SU-DHL-6 (cell line): ENCODE results near the gene ADGRD1.
"Not testable (repeated sequence)": the region's sequence is repeated elsewhere in the genome, so short reads cannot be mapped to it uniquely, and the experiment has no call there.

ENCODE experiments used
- H2AFZ ChIP-seq: fragments of 200-600 bp; sonication (generic); 2 replicates; pipeline ENCODE4 v1.6.1; 2014; ENCODE audit warnings: low read depth, mild to moderate bottlenecking, moderate library complexity, mixed read lengths, antibody characterized with exemption, low read length; ENCODE audit not compliant: severe bottlenecking
- H3F3A ChIP-seq: fragments of 200-600 bp; shearing (Covaris generic); 2 replicates; pipeline ENCODE4 v1.6.0; 2016; ENCODE audit warnings: antibody characterized with exemption, mild to moderate bottlenecking; ENCODE audit not compliant: insufficient read depth
- H3K27ac ChIP-seq: fragments of 200-600 bp; sonication (generic); 2 replicates; pipeline ENCODE4 v1.5.1; 2016; ENCODE audit warnings: low read depth, mild to moderate bottlenecking, low read length, moderate library complexity, mixed read lengths
- H3K27me3 ChIP-seq: fragments of 200-600 bp; sonication (generic), shearing (Covaris generic); 2 replicates; pipeline ENCODE4 v1.6.0; 2014; ENCODE audit warnings: mild to moderate bottlenecking, low read length
- H3K36me3 ChIP-seq: fragments of 200-600 bp; sonication (generic); 2 replicates; pipeline ENCODE4 v1.6.1; 2014; ENCODE audit warnings: mild to moderate bottlenecking, low read length, mixed read lengths
- H3K4me2 ChIP-seq: fragments of 300-600, 200-600 bp; shearing (Covaris generic), sonication (generic); 2 replicates; pipeline ENCODE4 v1.6.0; 2014; ENCODE audit warnings: low read length, low read depth, mild to moderate bottlenecking; ENCODE audit not compliant: poor library complexity, severe bottlenecking
- H3K4me3 ChIP-seq: fragments of 200-600 bp; sonication (generic); 2 replicates; pipeline ENCODE4 v1.5.1; 2014; ENCODE audit warnings: antibody characterized with exemption, low read length, mild to moderate bottlenecking, mixed read lengths; ENCODE audit not compliant: insufficient read depth, poor library complexity, severe bottlenecking
- H3K79me2 ChIP-seq: fragments of 200-600 bp; sonication (generic); 2 replicates; pipeline ENCODE4 v1.6.1; 2014; ENCODE audit warnings: mild to moderate bottlenecking, low read length, moderate library complexity; ENCODE audit not compliant: insufficient read depth
- H3K9ac ChIP-seq: fragments of 200-600 bp; sonication (generic); 2 replicates; pipeline ENCODE4 v1.7.0; 2014; ENCODE audit warnings: mild to moderate bottlenecking, low read length
- H3K9me2 ChIP-seq: fragments of 200-600 bp; sonication (generic); replicated peaks from 2 replicates; pipeline ENCODE4 v1.6.1; 2014; ENCODE audit warnings: low read length; ENCODE audit not compliant: insufficient read depth
- H3K9me3 ChIP-seq: fragments of 200-600 bp; sonication (generic); 2 replicates; pipeline ENCODE4 v1.6.1; 2014; ENCODE audit warnings: low read length, mixed read lengths; ENCODE audit not compliant: insufficient read depth
- H4K20me1 ChIP-seq: fragments of 200-600 bp; sonication (generic); 2 replicates; pipeline ENCODE4 v1.6.1; 2014; ENCODE audit warnings: low read depth, mild to moderate bottlenecking, antibody characterized with exemption, low read length, moderate library complexity, mixed read lengths
- EZH2phosphoT487 ChIP-seq: fragments of 200-600 bp; sonication (generic), shearing (Covaris generic); conservative IDR thresholded peaks from 2 replicates; pipeline ENCODE4 v1.6.1; 2018; ENCODE audit warnings: mild to moderate bottlenecking, antibody characterized with exemption, low read length, moderate library complexity, mixed read lengths
- TF ChIP-seq, protein P1 (sequence below): fragments of 200-600 bp; sonication (generic); IDR thresholded peaks from one replicate; pipeline ENCODE4 v1.5.1; 2017; ENCODE audit warnings: antibody characterized with exemption, mild to moderate bottlenecking, low read length, moderate library complexity; ENCODE audit not compliant: insufficient read depth, poor library complexity, severe bottlenecking

Gene ADGRD1

DNA sequence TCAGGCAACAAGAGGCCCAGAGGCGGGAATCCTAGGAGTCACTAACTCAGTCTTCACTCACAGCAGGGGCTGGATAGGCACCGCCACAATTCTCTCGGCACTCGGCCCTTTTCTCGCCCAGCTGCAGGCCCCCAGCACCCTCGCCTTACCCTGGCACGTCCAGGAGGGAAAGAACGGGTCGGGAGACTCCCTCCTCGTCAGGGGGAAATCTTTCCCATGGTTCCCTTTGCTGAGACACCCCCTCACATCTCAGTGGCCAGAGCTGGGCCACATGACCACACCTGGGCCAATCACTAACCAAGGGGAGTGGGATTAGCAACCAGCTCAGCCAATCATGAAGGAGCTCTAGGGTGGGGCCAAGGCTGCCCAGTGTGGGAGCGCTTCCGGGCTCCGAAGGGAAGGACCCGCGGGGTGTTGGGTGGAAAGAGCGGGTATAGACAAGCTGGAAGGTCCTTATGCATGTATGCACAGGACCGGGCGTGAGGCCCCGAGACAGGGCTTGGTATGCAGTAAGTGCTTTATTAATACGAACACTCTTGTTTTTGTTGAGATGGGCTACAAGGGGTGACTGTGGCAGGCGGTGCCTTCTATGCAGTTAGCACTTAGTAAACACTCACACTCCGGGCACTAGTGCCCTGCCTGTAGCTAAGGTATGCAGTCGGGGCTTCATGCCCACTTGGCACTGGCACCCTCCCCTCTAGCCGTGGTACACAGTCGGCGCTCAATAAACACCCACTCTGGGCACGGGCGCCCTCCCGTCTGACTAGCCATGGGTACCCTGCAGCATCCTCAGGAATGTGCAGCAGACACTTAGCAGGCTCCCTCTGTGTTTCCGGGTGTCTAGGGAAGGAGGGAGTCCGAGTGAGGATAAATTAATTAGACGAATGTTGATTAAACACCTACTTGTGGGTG is 40.3 kb downstream of the ADGRD1 start:
- H3K79me2 ChIP-seq: no peaks in the 10 kb centered on the region
- H3K9me3 ChIP-seq: no peaks in the 10 kb centered on the region
- H3K9ac ChIP-seq: no peak overlapping the region
- no peak overlapping the region for H3K4me2 ChIP-seq
- H2AFZ ChIP-seq: no peak overlapping the region
- no peak for TF ChIP-seq EZH2phosphoT487
- H3K36me3 ChIP-seq: no peaks in the 10 kb centered on the region
- H3K9me2 ChIP-seq: no peaks in the 10 kb centered on the region
- no peak overlapping the region for H3K4me3 ChIP-seq
- H3K27me3 ChIP-seq: no peaks in the 10 kb centered on the region
- H3K27ac ChIP-seq: peak overlapping the region; percentile 91
- no peaks in the 10 kb centered on the region for H4K20me1 ChIP-seq
- H3F3A ChIP-seq: peaks cover 15% of the 10 kb centered on the region

DNA sequence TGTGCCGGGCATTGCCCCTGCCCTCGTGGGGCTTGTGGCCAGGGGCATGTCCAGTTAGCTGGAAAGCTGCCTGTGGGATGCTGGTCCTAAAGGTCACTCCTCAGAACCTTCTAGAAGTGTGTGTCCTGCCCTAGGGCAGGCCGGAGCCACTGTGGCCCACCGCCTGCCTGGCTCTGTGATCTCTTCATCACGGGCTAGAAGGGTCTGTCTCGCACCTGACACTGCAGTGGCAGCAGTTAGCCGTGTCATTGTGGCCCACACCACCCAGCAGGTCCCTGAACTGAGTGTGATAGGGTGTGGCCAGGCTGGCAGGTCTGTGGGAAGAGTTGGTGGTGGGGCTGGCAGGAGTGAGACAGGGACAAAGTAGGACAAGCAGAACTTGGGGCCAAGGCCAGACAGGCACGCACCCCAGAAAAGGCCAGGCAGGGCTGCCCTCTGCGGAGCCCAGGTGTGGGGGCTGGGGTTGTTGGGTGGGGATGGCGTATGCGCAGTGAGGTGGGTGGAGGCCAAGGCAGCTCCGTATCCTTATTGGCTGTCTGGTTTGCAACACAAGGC is 41.2 kb downstream of the ADGRD1 start:
- no peaks in the 10 kb centered on the region for H3K36me3 ChIP-seq
- no peaks in the 10 kb centered on the region for H3K27me3 ChIP-seq
- no peak overlapping the region for H3K4me3 ChIP-seq
- H3F3A ChIP-seq: peaks cover 15% of the 10 kb centered on the region
- H3K27ac ChIP-seq: peak overlapping the region; percentile 73
- peak overlapping the region; percentile 17 for H3K4me2 ChIP-seq
- H3K9me3 ChIP-seq: no peaks in the 10 kb centered on the region
- H2AFZ ChIP-seq: no peak overlapping the region
- no peaks in the 10 kb centered on the region for H3K9me2 ChIP-seq
- peak overlapping the region; percentile 17; the same call in 1 of the 2 replicates for H3K9ac ChIP-seq
- TF ChIP-seq EZH2phosphoT487: no peak
- TF ChIP-seq, protein P1, sequence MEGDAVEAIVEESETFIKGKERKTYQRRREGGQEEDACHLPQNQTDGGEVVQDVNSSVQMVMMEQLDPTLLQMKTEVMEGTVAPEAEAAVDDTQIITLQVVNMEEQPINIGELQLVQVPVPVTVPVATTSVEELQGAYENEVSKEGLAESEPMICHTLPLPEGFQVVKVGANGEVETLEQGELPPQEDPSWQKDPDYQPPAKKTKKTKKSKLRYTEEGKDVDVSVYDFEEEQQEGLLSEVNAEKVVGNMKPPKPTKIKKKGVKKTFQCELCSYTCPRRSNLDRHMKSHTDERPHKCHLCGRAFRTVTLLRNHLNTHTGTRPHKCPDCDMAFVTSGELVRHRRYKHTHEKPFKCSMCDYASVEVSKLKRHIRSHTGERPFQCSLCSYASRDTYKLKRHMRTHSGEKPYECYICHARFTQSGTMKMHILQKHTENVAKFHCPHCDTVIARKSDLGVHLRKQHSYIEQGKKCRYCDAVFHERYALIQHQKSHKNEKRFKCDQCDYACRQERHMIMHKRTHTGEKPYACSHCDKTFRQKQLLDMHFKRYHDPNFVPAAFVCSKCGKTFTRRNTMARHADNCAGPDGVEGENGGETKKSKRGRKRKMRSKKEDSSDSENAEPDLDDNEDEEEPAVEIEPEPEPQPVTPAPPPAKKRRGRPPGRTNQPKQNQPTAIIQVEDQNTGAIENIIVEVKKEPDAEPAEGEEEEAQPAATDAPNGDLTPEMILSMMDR: no peak
- no peaks in the 10 kb centered on the region for H3K79me2 ChIP-seq
- H4K20me1 ChIP-seq: no peaks in the 10 kb centered on the region

DNA sequence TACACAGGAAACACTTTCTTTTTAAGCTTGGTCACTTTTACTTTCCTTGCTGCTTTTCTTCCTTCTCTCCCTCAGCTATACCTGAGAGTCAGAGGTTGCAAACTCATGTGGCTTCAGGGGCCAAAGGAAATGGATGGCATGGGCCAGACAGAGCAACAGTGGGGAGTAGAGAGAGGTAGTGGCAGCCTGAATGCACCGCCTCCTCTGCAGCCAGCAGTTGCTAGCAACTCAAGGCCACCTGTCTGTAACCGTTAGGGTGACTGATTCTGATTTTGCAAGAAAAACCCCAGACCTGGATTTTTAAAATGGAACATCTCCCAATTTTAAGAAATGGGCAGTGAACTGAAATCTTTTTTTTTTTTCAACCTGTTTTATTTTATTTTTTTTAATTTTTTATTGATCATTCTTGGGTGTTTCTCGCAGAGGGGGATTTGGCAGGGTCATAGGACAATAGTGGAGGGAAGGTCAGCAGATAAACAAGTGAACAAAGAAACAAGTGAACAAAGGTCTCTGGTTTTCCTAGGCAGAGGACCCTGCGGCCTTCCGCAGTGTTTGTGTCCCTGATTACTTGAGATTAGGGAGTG is 41.8 kb downstream of the ADGRD1 start:
- not testable (repeated sequence) for H3K9me2 ChIP-seq, H4K20me1 ChIP-seq, H2AFZ ChIP-seq, H3K9me3 ChIP-seq, H3K27me3 ChIP-seq, H3K4me3 ChIP-seq, H3K36me3 ChIP-seq, H3K79me2 ChIP-seq
- H3K9ac ChIP-seq: peak overlapping the region; percentile 17; the same call in 1 of the 2 replicates
- H3K27ac ChIP-seq: peak overlapping the region; percentile 73
- H3F3A ChIP-seq: peaks cover 15% of the 10 kb centered on the region
- peak overlapping the region; percentile 17 for H3K4me2 ChIP-seq

DNA sequence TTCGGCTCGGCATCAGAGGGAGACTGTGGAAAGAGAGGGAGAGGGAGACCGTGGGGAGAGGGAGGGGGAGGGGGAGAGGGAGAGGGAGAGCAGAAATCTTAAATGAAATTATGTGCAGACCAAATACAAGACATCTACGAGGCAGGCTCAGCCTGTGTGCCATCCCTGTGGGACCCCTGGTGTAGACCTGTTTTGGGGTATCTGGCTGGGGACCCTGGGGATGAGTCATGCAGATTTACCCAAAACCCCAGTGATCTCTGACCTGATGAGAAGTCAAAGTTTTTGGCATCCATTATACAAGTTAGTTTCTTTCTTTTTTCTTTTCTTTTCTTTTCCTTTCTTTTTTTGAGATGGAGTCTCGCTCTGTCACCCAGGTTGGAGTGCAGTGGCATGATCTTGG is 44.4 kb downstream of the ADGRD1 start:
- H3F3A ChIP-seq: peaks cover 3% of the 10 kb centered on the region; the same call in 1 of the 2 replicates
- no peak overlapping the region for H3K27ac ChIP-seq
- no peaks in the 10 kb centered on the region for H3K79me2 ChIP-seq
- H3K36me3 ChIP-seq: no peaks in the 10 kb centered on the region
- H3K9ac ChIP-seq: no peak overlapping the region
- no peak overlapping the region for H3K4me2 ChIP-seq
- no peaks in the 10 kb centered on the region for H3K9me3 ChIP-seq
- no peaks in the 10 kb centered on the region for H3K9me2 ChIP-seq
- H3K27me3 ChIP-seq: no peaks in the 10 kb centered on the region
- H2AFZ ChIP-seq: no peak overlapping the region
- TF ChIP-seq, protein P1: no peak
- no peak for TF ChIP-seq EZH2phosphoT487
- H3K4me3 ChIP-seq: no peak overlapping the region
- no peaks in the 10 kb centered on the region for H4K20me1 ChIP-seq
